Gastroesophageal sphincter (tissue), 4 donors: ENCODE measurements around the gene OR5K2. TPM values are rescaled to one million over a fixed set of nuclear protein-coding genes. Genes with fewer than 3 reads are reported as not detected.

Experiments used
- ATAC-seq: fragments of 150-250 bp; one replicate; pipeline ENCODE4 v1.9.1; 2016; ENCODE audit warnings: mild to moderate bottlenecking, moderate library complexity
- H3K27ac ChIP-seq, 4 donors: fragments of 200-600 bp; sonication (generic) in 3 of 4; 1 replicate in 3 of 4; 2 replicates in 1 of 4; pipeline ENCODE4 v1.5.1; 2016 to 2019
- H3K27me3 ChIP-seq: fragments of 200-600 bp; sonication (generic); one replicate; pipeline ENCODE4 v1.5.1; 2019
- H3K36me3 ChIP-seq, 2 donors: fragments of 200-600 bp; sonication (generic); one replicate each; pipeline ENCODE4 v1.5.1; 2019; ENCODE audit warnings: control low read depth in 1 of 2
- H3K4me1 ChIP-seq, 3 donors: fragments of 200-600 bp; sonication (generic); 1 replicate in 2 of 3; 2 replicates in 1 of 3; pipeline ENCODE4 v1.5.1; 2016 to 2019; ENCODE audit warnings: control low read depth in 2 of 3
- H3K4me3 ChIP-seq, 2 donors: fragments of 200-600 bp; sonication (generic); one replicate each; pipeline ENCODE4 v1.5.1; 2019; ENCODE audit warnings: mild to moderate bottlenecking in 1 of 2, moderate library complexity in 1 of 2
- H3K9me3 ChIP-seq, 3 donors: fragments of 200-600 bp; sonication (generic); one replicate each; pipeline ENCODE4 v1.5.1; 2017 to 2019; ENCODE audit warnings: control low read depth in 2 of 3
- CTCF ChIP-seq, 4 experiments: fragments of 200-600 bp in 2 of 4; fragments of 450-650 bp in 2 of 4; sonication (generic) in 1 of 4; IDR thresholded peaks; one replicate each; pipeline ENCODE4 v1.5.1; 2017 to 2019; ENCODE audit warnings: antibody characterized with exemption in 4 of 4, mild to moderate bottlenecking in 2 of 4, moderate library complexity in 2 of 4
- EP300 ChIP-seq: sonication (generic); formaldehyde crosslinking; IDR thresholded peaks from one replicate; pipeline ENCODE4 v1.6.1; 2017; ENCODE audit warnings: antibody characterized with exemption, mild to moderate bottlenecking
- POLR2A ChIP-seq, 2 donors: fragments of 450-650 bp; IDR thresholded peaks; one replicate each; pipeline ENCODE4 v1.6.1; 2017; ENCODE audit warnings: antibody characterized with exemption in 2 of 2, mild to moderate bottlenecking in 2 of 2, moderate library complexity in 1 of 2
- POLR2AphosphoS5 ChIP-seq: sonication (generic); formaldehyde crosslinking; IDR thresholded peaks from one replicate; pipeline ENCODE4 v1.6.1; 2017; ENCODE audit warnings: antibody characterized with exemption
- WGBS, 2 donors: methylation state at CpG; one replicate each; pipeline ENCODE4 v1.1.5; 2018; ENCODE audit warnings: low coverage in 1 of 2; 5-methylcytosine and 5-hydroxymethylcytosine counted together
- small RNA-seq, 4 donors: library from RNA; depleted of rRNA; stranded (forward); fragments of <200 nt; gene quantifications; one replicate each; pipeline ENCODE3, GENCODE V24; 2016
- total RNA-seq, 4 donors: library from RNA; depleted of rRNA; stranded (reverse); fragments of >200 nt; gene quantifications; one replicate each; pipeline ENCODE4 v1.1.0, GENCODE V29; 2016

OR5K2 gene
- total RNA-seq, 4 donors from 2014 or later, result not detected

DNA sequence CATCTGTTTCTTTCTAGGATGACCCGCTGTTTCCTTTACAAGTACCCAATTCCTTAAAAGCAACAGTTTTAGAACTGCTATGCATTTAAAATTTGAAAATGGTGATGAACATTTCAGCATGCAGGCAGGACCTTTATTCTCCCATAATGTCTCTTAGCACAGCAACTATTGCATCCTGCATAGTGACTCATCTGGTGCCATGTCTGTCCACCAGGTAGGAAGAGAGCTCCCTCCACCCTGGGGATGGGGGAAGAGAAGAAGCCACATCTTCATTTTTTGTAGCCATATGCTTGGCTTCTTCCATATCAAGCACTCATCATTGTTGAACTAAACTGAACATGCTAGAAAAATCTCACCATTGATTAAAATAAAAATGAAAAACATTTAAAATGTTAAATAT lies 44.2 kb downstream of the OR5K2 start:
- WGBS, 2 donors, result 86 to 100% methylated on average over 1 of the region's 1 CpG
- no peaks in the 10 kb centered on the region for H3K9me3 ChIP-seq
- no peak overlapping the region for H3K27ac ChIP-seq
- H3K4me1 ChIP-seq, result no peaks in the 10 kb centered on the region
- no peak for ATAC-seq
- no peak for TF ChIP-seq POLR2AphosphoS5
- no peak for TF ChIP-seq CTCF (IDR thresholded peaks at IDR 0.05)
- TF ChIP-seq POLR2A (IDR thresholded peaks at IDR 0.05), result no peak
- no peak for TF ChIP-seq EP300
- H3K4me3 ChIP-seq, result no peak overlapping the region
- H3K27me3 ChIP-seq, result no peaks in the 10 kb centered on the region
- no peaks in the 10 kb centered on the region for H3K36me3 ChIP-seq

DNA sequence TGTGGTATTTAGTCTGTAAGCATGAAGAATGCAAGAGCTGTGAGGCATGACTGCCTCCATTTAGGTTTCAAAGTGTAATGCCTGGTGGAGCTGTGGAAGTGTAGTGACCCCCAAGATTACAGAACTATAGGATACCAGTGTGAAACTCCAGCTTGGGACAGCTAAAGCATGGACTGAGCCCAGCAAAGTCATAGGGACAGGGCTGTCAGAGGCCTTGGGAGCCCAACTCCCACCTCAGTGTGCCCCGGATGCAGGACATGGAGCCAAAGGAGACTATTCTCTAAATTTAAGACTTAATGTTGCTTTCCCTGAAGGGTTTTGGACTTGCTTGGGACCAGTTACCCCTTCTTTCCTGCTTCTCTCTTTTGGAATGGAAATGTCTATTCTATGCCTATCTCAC lies 45.1 kb downstream of the OR5K2 start:
- no peak for ATAC-seq
- 60 to 88% methylated on average over 1 of the region's 1 CpG for WGBS, 2 donors
- Histone ChIP-seq H3K4me1 (no peaks in the 10 kb centered on the region), H3K9me3 (no peaks in the 10 kb centered on the region), H3K36me3 (no peaks in the 10 kb centered on the region), H3K4me3 (no peak overlapping the region), H3K27me3 (peaks cover 7% of the 10 kb centered on the region), H3K27ac (no peak overlapping the region)
- TF ChIP-seq POLR2A (IDR thresholded peaks at IDR 0.05) (no peak), POLR2AphosphoS5 (no peak), EP300 (no peak), CTCF (IDR thresholded peaks at IDR 0.05) (no peak)

DNA sequence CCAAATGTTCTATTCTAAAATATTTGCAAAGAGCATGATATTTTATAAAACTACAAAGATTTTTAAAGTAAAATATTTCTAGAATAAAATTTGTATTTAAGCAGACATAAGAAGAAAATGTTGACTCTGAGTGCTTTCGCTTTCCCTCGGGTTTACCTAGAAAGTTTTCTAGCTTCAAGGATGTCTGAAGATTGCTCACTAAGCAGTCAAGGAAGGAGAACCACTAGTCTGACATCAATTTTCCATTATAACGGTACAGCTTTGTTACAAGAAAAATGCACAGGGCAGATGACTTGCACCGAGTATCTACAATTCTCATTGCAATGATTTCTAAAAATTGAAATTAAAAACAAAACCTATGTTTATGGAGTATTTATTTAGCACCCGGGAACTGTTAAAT lies 48.5 kb downstream of the OR5K2 start:
- Histone ChIP-seq H3K4me3 (no peak overlapping the region), H3K9me3 (no peaks in the 10 kb centered on the region), H3K4me1 (no peaks in the 10 kb centered on the region), H3K27me3 (peaks cover 18% of the 10 kb centered on the region), H3K36me3 (no peaks in the 10 kb centered on the region), H3K27ac (no peak overlapping the region)
- TF ChIP-seq POLR2AphosphoS5, result no peak
- TF ChIP-seq EP300, result no peak
- ATAC-seq, result no peak
- 77% methylated on average over 5 of the region's 5 CpGs for WGBS, 2 donors

Small RNAs within 50 kb of the gene (small RNA-seq; reads per million reads assigned to genes)
- 0 reads per million in 4 donors for gene RPL38P4

Other genes starting within 250 kb of the OR5K2 start
- gene OR5H6, start 233.4 kb upstream of the OR5K2 start, total RNA-seq, result not detected
- gene OR5H2, start 215.2 kb upstream of the OR5K2 start, total RNA-seq, result not detected
- gene OR5K4, start 143.8 kb upstream of the OR5K2 start, total RNA-seq, result not detected
- gene OR5K3, start 107.0 kb upstream of the OR5K2 start, total RNA-seq, result not detected
- not detected for gene OR5K1, start 34.5 kb upstream of the OR5K2 start, total RNA-seq
- gene CLDND1, start 25.2 kb downstream of the OR5K2 start, total RNA-seq, result 100 to 1,000 TPM; 117 to 228 (median 183) TPM
- gene GPR15, start 34.3 kb downstream of the OR5K2 start, total RNA-seq, result not detected
- 10 to 100 TPM; 11.7 to 26.1 (median 17.1) TPM for gene CPOX, start 95.9 kb downstream of the OR5K2 start, total RNA-seq